GM18951 (cell line): ENCODE measurements around the gene STX16.

Experiments used
- POLR2A ChIP-seq: IDR thresholded peaks from 4 replicates; pipeline ENCODE4 v1.6.1; 2011; ENCODE audit warnings: mild to moderate bottlenecking; ENCODE audit not compliant: insufficient read length, insufficient read depth; ENCODE audit errors: extremely low read depth
- in situ Hi-C: fragments of 300-500 bp; cut with MboI; formaldehyde crosslinking; loops from one replicate; pipeline ENCODE4 v1.12.0; 2022; ENCODE audit warnings: low sequenced_read_pairs, mixed read lengths, inconsistent platforms; ENCODE audit not compliant: unreplicated experiment

Gene STX16

DNA sequence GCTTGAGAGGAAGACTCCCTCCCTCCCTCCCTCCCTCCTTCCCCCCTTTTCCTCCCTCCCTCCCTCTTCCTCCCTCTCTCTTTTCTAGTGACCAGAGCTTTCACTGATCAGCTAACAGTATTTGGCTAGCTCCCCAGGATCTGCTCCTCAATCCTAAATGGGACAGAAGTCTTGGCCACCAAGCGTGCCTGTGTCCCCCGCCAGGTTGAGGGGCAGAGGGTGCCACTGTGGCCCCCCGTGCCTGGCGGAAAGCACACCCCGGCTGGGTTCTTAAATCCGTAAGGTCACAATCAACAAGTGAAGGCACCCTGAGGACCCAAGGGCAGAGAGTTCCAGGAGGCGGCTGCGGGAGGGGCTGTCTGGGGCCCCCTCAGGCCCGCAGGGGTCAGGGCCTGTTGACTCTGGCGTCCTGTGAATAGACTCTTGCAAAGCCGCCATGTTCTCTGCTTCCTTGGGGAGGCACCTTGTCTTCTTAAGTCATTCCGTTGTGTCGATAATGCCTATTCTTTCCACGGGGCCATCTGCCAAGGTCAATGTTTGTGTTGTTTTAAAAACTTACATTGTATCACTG lies 38.9 kb upstream of the STX16 start:
- TF ChIP-seq POLR2A, result no peak
- in situ Hi-C loops, result no loop called here

- no peak for TF ChIP-seq POLR2A
- in situ Hi-C loops, result no loop called here
Observed at GRCh38 chr20:58613061-58613854, 37.8 kb upstream of the STX16 start.

- in situ Hi-C loops, result no loop called here
- TF ChIP-seq POLR2A, result no peak
Observed at GRCh38 chr20:58614366-58614765, 36.7 kb upstream of the STX16 start.

DNA sequence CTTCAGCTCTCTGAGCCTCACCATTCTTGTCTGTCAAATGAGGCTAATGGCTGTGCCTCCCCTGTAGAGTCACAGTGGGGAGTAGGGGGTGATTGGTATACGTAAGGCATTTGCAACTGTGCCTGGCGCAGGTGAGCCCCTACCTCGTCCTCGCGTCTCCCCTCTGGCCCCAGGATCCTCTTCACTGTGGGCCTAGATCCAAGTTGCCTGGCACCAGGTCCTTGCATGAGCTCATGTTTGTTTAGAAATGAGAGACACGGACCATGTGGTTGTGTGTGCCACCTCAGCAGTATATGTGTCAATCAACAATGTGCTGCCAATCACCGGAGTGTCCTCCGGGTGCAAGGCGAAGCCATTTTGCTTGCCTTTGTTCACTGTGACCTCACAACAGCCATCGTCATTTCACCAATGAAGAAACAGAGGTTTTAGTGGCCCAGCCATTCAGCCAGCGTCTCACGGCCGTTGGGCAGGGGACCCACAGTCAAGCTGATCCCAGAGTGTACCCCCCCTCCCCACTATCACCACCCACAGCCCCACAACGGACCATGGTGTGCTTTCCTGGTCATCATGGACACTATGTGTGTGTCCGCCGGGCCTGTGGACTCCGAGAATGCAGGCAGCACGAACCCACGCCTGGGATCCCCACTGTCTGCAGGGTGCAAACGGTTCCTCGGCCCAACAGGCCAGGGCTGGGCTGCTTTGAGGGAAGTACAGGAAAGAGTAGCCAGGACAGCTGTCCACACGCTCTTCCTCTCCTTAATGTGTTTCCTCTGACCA lies 35.9 kb upstream of the STX16 start:
- no peak for TF ChIP-seq POLR2A
- in situ Hi-C loops, result no loop called here

GRCh38 chr20:58616411-58616810 lies 34.7 kb upstream of the STX16 start:
- no peak for TF ChIP-seq POLR2A

GRCh38 chr20:58617158-58617557 lies 33.9 kb upstream of the STX16 start:
- in situ Hi-C loops, result no loop called here
- TF ChIP-seq POLR2A, result no peak

More at GRCh38 chr20:58616411-58616810, 34.7 kb upstream of the STX16 start:
- in situ Hi-C loops, result no loop called here

- in situ Hi-C loops, result no loop called here
- no peak for TF ChIP-seq POLR2A
Observed at GRCh38 chr20:58618351-58619076, 32.6 kb upstream of the STX16 start.

- in situ Hi-C loops, result no loop called here
- TF ChIP-seq POLR2A, result no peak
Observed at GRCh38 chr20:58619077-58619863, 31.8 kb upstream of the STX16 start.

DNA sequence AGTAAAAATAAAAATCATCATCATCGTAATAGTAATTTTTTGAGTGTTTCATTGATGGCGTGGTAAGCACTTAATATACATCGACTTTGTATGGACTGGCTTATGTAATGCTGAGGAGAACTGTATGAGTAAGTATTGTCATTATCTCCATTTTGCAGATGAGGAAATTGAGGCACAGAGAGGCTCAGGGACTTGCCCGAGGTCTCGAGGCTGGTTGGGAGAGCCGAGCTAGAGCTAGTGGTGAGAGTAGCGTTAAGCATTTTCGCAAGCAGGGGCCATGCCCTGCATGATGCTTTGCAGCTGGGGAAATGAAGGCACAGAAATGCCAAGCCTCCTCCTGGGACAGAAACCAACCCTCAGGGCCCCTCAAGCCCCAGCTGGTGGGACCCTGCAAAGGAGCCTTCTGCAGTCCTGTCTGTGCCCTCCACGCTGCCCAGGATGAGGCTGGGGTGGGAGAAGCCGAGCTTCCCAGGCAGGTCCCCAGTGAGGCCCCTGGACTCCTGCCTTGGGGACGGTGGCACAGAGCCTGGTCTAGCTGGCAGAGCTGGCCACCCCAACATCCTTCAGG lies 31.1 kb upstream of the STX16 start:
- no peak for TF ChIP-seq POLR2A
- in situ Hi-C loops, result no loop called here

- in situ Hi-C loops, result no loop called here
- no peak for TF ChIP-seq POLR2A
Observed at GRCh38 chr20:58621906-58622548, 29.1 kb upstream of the STX16 start.

DNA sequence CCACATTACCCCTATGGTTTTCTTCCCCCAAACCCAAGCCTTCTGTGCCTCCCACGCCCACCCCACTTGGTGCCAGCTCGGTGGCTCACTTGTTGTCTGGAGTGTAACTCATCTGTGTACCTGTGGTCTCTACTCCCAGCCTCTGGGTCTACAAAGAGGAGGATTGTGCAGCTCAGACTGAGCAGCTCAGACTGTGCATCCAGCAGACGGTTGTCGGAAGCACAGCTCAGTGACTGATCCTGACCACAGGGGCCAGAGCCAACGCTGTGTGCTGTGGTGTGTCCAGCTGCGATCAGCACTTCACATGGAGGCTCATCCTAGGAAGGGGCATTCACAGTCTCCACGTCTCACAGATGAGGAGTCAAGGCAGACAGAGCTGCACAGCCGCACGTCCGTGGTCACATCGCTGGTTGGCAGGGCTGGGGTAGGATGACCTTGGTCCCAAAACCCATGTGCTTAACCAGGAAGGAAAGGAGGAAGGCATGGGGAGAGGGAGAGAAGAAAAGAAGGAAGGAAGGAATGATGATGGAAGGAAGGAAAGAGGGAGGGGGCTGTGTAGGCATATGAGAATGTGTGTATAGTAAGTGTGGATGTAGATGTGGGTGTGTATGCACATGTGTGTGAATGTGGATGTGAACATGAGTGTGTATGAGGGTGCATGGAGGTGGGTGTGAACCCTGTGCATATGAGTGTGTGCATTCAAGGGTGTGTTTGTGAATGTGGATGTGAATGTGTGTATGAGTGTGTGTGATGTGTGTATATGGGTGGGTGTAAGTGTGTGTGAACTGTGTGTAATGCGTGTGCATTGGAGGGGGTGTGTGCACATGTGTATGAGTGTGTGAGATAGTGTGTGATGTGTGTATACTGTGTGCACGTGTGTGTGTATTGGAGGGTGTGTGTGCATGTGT lies 28.2 kb upstream of the STX16 start:
- in situ Hi-C loops, result no loop called here
- TF ChIP-seq POLR2A, result no peak
